K562 (cell line): ENCODE data around the gene TOM1L2. TPM values are rescaled to one million over a fixed set of nuclear protein-coding genes. Genes with fewer than 3 reads are reported as not detected.

Experiments
- ATAC-seq: fragments of 200-7000 bp; cut with Tn5 transposase; 3 replicates; pipeline ENCODE4 v1.9.1; 2020; ENCODE audit warnings: moderate library complexity
- BruUV-seq: library from RNA; stranded (reverse); fragments of 400-500 nt; replicated peaks from 2 replicates; lab custom pipeline; 2021; lab: Mats Ljungman, UMichigan
- CTCF ChIA-PET: fragments of 300-600 bp; formaldehyde crosslinking; extraction: SDS; loops from one replicate; lab custom pipeline; 2021; ENCODE audit warnings: low intra/inter-chr PET ratio; lab: Yijun Ruan, JAX
- POLR2A ChIA-PET: fragments of 300-600, 350-650 bp; sonication (Branson Sonifier 250); formaldehyde crosslinking; extraction: SDS; loops from one replicate; lab custom pipeline; 2021; ENCODE audit warnings: antibody characterized with exemption, inconsistent platforms; lab: Yijun Ruan, JAX
- DNase-seq, 4 experiments: peaks; one replicate each; pipeline versions ENCODE4 v3.0.0 to v3.0.0-alpha.2; 2011 to 2018; ENCODE audit warnings: low spot score in 3 of 4, mixed read lengths in 3 of 4; ENCODE audit errors: extremely low read depth in 1 of 4
- FAIRE-seq: peaks from 2 replicates; lab custom pipeline; 2011; peaks lifted over from hg19 to GRCh38; lab: Jason Lieb, UNC
- H2AFZ ChIP-seq: 2 replicates; pipeline ENCODE4 v1.6.0; 2011; ENCODE audit warnings: low read depth, low read length, control low read depth, inconsistent platforms
- H3K27ac ChIP-seq: fragments of 200-600 bp; 3 replicates; pipeline ENCODE4 v1.8.0; 2011; ENCODE audit warnings: low read depth, mild to moderate bottlenecking, control low read depth, inconsistent platforms, low read length, moderate library complexity, mixed read lengths; ENCODE audit errors: extremely low read depth
- H3K27me3 ChIP-seq, 2 experiments: fragments of 300-600 bp in 1 of 2; 2 replicates in 1 of 2; 3 replicates in 1 of 2; pipeline versions ENCODE4 v1.6.0 to v1.8.0; 2011; ENCODE audit warnings: inconsistent platforms in 2 of 2, low read length in 2 of 2, mild to moderate bottlenecking in 1 of 2, mixed read lengths in 1 of 2, moderate library complexity in 1 of 2; ENCODE audit not compliant: control insufficient read depth in 2 of 2, insufficient read depth in 2 of 2
- H3K36me3 ChIP-seq: fragments of 300-600 bp; 3 replicates; pipeline ENCODE4 v1.8.0; 2011; ENCODE audit warnings: mild to moderate bottlenecking, low read length, inconsistent platforms; ENCODE audit not compliant: control insufficient read depth, insufficient read depth
- H3K4me1 ChIP-seq, 2 experiments: fragments of 200-600 bp in 1 of 2; replicated peaks in 1 of 2; 2 replicates in 1 of 2; 3 replicates in 1 of 2; pipeline versions ENCODE4 v1.5.1 to v1.8.0; 2011; ENCODE audit warnings: inconsistent platforms in 2 of 2, low read length in 2 of 2, mild to moderate bottlenecking in 1 of 2, mixed read lengths in 1 of 2, moderate library complexity in 1 of 2; ENCODE audit not compliant: control insufficient read depth in 2 of 2, insufficient read depth in 2 of 2
- H3K4me2 ChIP-seq: 2 replicates; pipeline ENCODE4 v1.6.1; 2011; ENCODE audit warnings: low read length, control low read depth, inconsistent platforms, mixed read lengths; ENCODE audit not compliant: insufficient read depth
- H3K4me3 ChIP-seq: fragments of 200-600 bp; sonication (generic), shearing (Covaris generic); 2 replicates; pipeline ENCODE4 v1.5.1; 2016; ENCODE audit warnings: control low read depth, inconsistent platforms
- H3K79me2 ChIP-seq: fragments of 200-600 bp; 3 replicates; pipeline ENCODE4 v1.8.0; 2011; ENCODE audit warnings: low read length, inconsistent platforms; ENCODE audit not compliant: control insufficient read depth, insufficient read depth
- H3K9ac ChIP-seq, 2 experiments: 2 replicates each; pipeline versions ENCODE4 v1.6.0 to v1.6.1; 2011; ENCODE audit warnings: low read depth in 2 of 2, low read length in 2 of 2, control low read depth in 1 of 2, inconsistent platforms in 1 of 2, mild to moderate bottlenecking in 1 of 2, mixed read lengths in 1 of 2; ENCODE audit not compliant: insufficient read depth in 1 of 2
- H3K9me1 ChIP-seq: one replicate; pipeline ENCODE4 v1.6.0; 2011; ENCODE audit warnings: inconsistent platforms, mild to moderate bottlenecking, low read length, moderate library complexity; ENCODE audit not compliant: control insufficient read depth, insufficient read depth
- H3K9me3 ChIP-seq: replicated peaks from 2 replicates; pipeline ENCODE4 v1.5.1; 2011; ENCODE audit warnings: low read depth, low read length, inconsistent platforms; ENCODE audit not compliant: control insufficient read depth, insufficient read depth
- H4K20me1 ChIP-seq: replicated peaks from 2 replicates; pipeline ENCODE4 v1.6.1; 2011; ENCODE audit warnings: low read length, inconsistent platforms, mixed read lengths; ENCODE audit not compliant: control insufficient read depth, insufficient read depth
- ARID2 ChIP-seq: fragments of 450-650 bp; IDR thresholded peaks from 2 replicates; pipeline ENCODE4 v1.6.1; 2017; ENCODE audit warnings: antibody characterized with exemption, mild to moderate bottlenecking
- BMI1 ChIP-seq: fragments of 150-350 bp; IDR thresholded peaks from 2 replicates; pipeline ENCODE4 v1.6.1; 2014; ENCODE audit warnings: low read length
- C11orf30 ChIP-seq: fragments of 450-650 bp; IDR thresholded peaks from 2 replicates; pipeline ENCODE4 v1.6.1; 2016; ENCODE audit warnings: low read depth, mild to moderate bottlenecking
- CHD1 ChIP-seq: fragments of 200-600 bp; sonication (generic); IDR thresholded peaks from one replicate; pipeline ENCODE4 v1.6.1; 2012; ENCODE audit warnings: mild to moderate bottlenecking, moderate library complexity, low read length, inconsistent platforms
- E2F4 ChIP-seq: sonication (generic); formaldehyde crosslinking; IDR thresholded peaks from 2 replicates; pipeline ENCODE4 v1.8.0; 2022; ENCODE audit warnings: mild to moderate bottlenecking, low read depth, missing genetic modification reagents
- E2F6 ChIP-seq, 2 experiments: IDR thresholded peaks; 2 replicates each; pipeline ENCODE4 v1.6.1; 2011; ENCODE audit warnings: borderline replicate concordance in 1 of 2, control low read depth in 1 of 2, low read depth in 1 of 2, low read length in 1 of 2, mild to moderate bottlenecking in 1 of 2, mixed read lengths in 1 of 2, moderate library complexity in 1 of 2; ENCODE audit not compliant: insufficient read depth in 1 of 2, insufficient read length in 1 of 2, poor library complexity in 1 of 2, severe bottlenecking in 1 of 2; ENCODE audit errors: extremely low read depth in 1 of 2
- ESRRB ChIP-seq: fragments of 250-450 bp; sonication (Bioruptor Pico); IDR thresholded peaks from 2 replicates; pipeline ENCODE4 v1.5.0; 2020; ENCODE audit warnings: mild to moderate bottlenecking, moderate library complexity, borderline replicate concordance
- FOXP1 ChIP-seq: sonication (generic); formaldehyde crosslinking; IDR thresholded peaks from 2 replicates; pipeline ENCODE4 v1.8.0; 2022; ENCODE audit warnings: mild to moderate bottlenecking, missing genetic modification reagents
- GTF3C2 ChIP-seq: IDR thresholded peaks from 3 replicates; pipeline ENCODE4 v1.6.1; 2011; ENCODE audit warnings: borderline replicate concordance, mild to moderate bottlenecking, moderate library complexity; ENCODE audit not compliant: insufficient read length; ENCODE audit errors: extremely low read depth
- HBP1 ChIP-seq: fragments of 450-650 bp; formaldehyde crosslinking; IDR thresholded peaks from 2 replicates; pipeline ENCODE4 v1.4.0; 2022; ENCODE audit warnings: missing genetic modification characterization
- POLR2A ChIP-seq: fragments of 450-650 bp; conservative IDR thresholded peaks from 2 replicates; pipeline ENCODE4 v1.6.1; 2016
- SMARCB1 ChIP-seq: IDR thresholded peaks from 2 replicates; pipeline ENCODE4 v1.6.1; 2011; ENCODE audit warnings: improper control_type of control experiment, low read depth; ENCODE audit not compliant: insufficient read length
- SNAPC5 ChIP-seq: fragments of 250-450 bp; sonication (Bioruptor Pico); IDR thresholded peaks from 2 replicates; pipeline ENCODE4 v1.8.0; 2021; ENCODE audit warnings: moderate library complexity, mild to moderate bottlenecking, inconsistent platforms
- TAF15 ChIP-seq: fragments of 200-400 bp; formaldehyde crosslinking; IDR thresholded peaks from 2 replicates; pipeline ENCODE4 v1.6.1; 2017; ENCODE audit warnings: mild to moderate bottlenecking, low read depth, low read length, moderate library complexity
- ZFP1 ChIP-seq: fragments of 450-650 bp; formaldehyde crosslinking; IDR thresholded peaks from 2 replicates; pipeline ENCODE4 v1.4.0; 2020; ENCODE audit warnings: mild to moderate bottlenecking, mixed read lengths
- WGBS: fragments of 100-300 bp; shearing (Covaris generic); methylation state at CpG from one replicate; pipeline ENCODE4 v1.1.6; 2016; ENCODE audit warnings: low coverage, mixed read lengths; ENCODE audit not compliant: insufficient coverage; ENCODE audit errors: missing lambda C conversion rate; 5-methylcytosine and 5-hydroxymethylcytosine counted together
- in situ Hi-C: fragments of 300-500 bp; cut with MboI; formaldehyde crosslinking; loops from 4 replicates; pipeline ENCODE4 v1.15.0; 2018; ENCODE audit warnings: inconsistent platforms, mixed read lengths
- intact Hi-C: fragments of 100-400 bp; cut with micrococcal nuclease; formaldehyde crosslinking; loops from 2 replicates; pipeline ENCODE4 v1.14.2; 2022
- polyA plus RNA-seq, 8 experiments: library from polyadenylated mRNA; depleted of rRNA in 4 of 8; stranded (reverse) in 5 of 8; unstranded in 3 of 8; fragments of >200 nt; fragmentation: Nextera tagmentation in 2 of 8; fragmentation: Illumina TruSeq in 1 of 8; extraction: Ambion mirVana in 2 of 8; extraction: Trizol in 1 of 8; gene quantifications; 2 replicates each; pipeline versions ENCODE4 v1.2.1 to v1.2.3, GENCODE V29; 2011 to 2014; ENCODE audit warnings: inconsistent platforms in 1 of 8, missing spikeins in 1 of 8
- total RNA-seq, 7 experiments: library from RNA; depleted of rRNA in 6 of 7; stranded (reverse); fragments of >200 nt in 6 of 7; fragmentation: Illumina TruSeq in 2 of 7; extraction: Trizol in 2 of 7; gene quantifications; 2 replicates each; pipeline versions ENCODE4 v1.2.1 to v1.2.3, GENCODE V29; 2011 to 2021; ENCODE audit warnings: low replicate concordance in 1 of 7

Gene TOM1L2
- total and polyA plus RNA-seq, 9 of the 15 experiments (the other 6 are each of a cell fraction or from before 2014, with no cell fraction given), result 0.07 to 6.0 (median 2.5) TPM

- FAIRE-seq, result no peak
- H3K4me1 ChIP-seq, result peaks cover 37 to 84% of the 10 kb centered on the region in 2 experiments
- ChIA-PET CTCF (no interaction called here), POLR2A (interaction anchor here (1.9 to 5.7 kb wide), 2 partner anchors 7 to 9 kb away, joined by 7 to 39 read pairs; partner anchors contain the start of gene SREBF1)
- peaks cover 6% of the 10 kb centered on the region; the same call in 2 of the 3 replicates for H3K79me2 ChIP-seq
- H3K27ac ChIP-seq, result no peak overlapping the region
- no peaks in the 10 kb centered on the region for H3K9me1 ChIP-seq
- peak overlapping the region in 1 of 2 experiments; percentile 83; a peak in 1 of 4 replicates for H3K9ac ChIP-seq
- no peaks in the 10 kb centered on the region for H3K27me3 ChIP-seq
- H2AFZ ChIP-seq, result no peak overlapping the region
- no peak overlapping the region for H3K4me3 ChIP-seq
- intact Hi-C loops, result no loop called here
- DNase-seq, result no peak
- no peak for ATAC-seq
- H3K4me2 ChIP-seq, result no peak overlapping the region
- H3K36me3 ChIP-seq, result no peaks in the 10 kb centered on the region
- no peaks in the 10 kb centered on the region for H3K9me3 ChIP-seq
- in situ Hi-C loops, result no loop called here
- H4K20me1 ChIP-seq, result no peaks in the 10 kb centered on the region
- 60% methylated on average over 8 of the region's 13 CpGs for WGBS
- BruUV-seq, result no TSS peak
- TF ChIP-seq TAF15 (no peak), E2F6 (IDR thresholded peaks at IDR 0.05; ENCODE audit: borderline replicate concordance in 1 of 2, extremely low read depth in 1 of 2, insufficient read depth in 1 of 2, insufficient read length in 1 of 2, low read depth in 1 of 2, low read length in 1 of 2, poor library complexity in 1 of 2, severe bottlenecking in 1 of 2) (no peak), HBP1 (CRISPR knock-in tag) (no peak), SMARCB1 (no peak), ZFP1 (CRISPR knock-in tag) (no peak), BMI1 (no peak), ARID2 (no peak), ESRRB (CRISPR knock-in tag) (no peak), GTF3C2 (no peak), E2F4 (no peak), C11orf30 (no peak), SNAPC5 (CRISPR knock-in tag) (no peak), POLR2A (no peak), CHD1 (no peak), FOXP1 (no peak)
Observed at GRCh38 chr17:17845046-17845775, 127.0 kb downstream of the TOM1L2 start.
